ENCODE results near the gene ALDH1A2. TPM values are rescaled to one million over a fixed set of nuclear protein-coding genes. Genes with fewer than 3 reads are reported as not detected.

ALDH1A2 gene
- polyA plus RNA-seq, 3 donors, result 0.41 to 5.1 (median 3.4) TPM

GRCh38 chr15:57962887-57963286, 102.6 kb downstream of the ALDH1A2 start:
- Histone ChIP-seq H3K27me3 (ENCODE audit: control insufficient read depth in 2 of 2, insufficient read depth in 2 of 2, low read length in 2 of 2) (peaks cover 0 to 2% of the 10 kb centered on the region in 2 donors), H4K20me1 (ENCODE audit: insufficient read depth, low read length) (no peaks in the 10 kb centered on the region), H3K36me3 (replicated peaks in 1 of 2; ENCODE audit: control insufficient read depth in 1 of 2, insufficient read depth in 2 of 2, low read length in 2 of 2) (no peaks in the 10 kb centered on the region), H2AFZ (ENCODE audit: insufficient read depth, low read depth, low read length, poor library complexity, severe bottlenecking) (no peak overlapping the region), H3K9ac (ENCODE audit: insufficient read depth, low read length, poor library complexity, severe bottlenecking) (no peak overlapping the region), H3K4me1 (ENCODE audit: control insufficient read depth in 1 of 2, insufficient read depth in 2 of 2, low read length in 2 of 2) (no peaks in the 10 kb centered on the region), H3K9me3 (replicated peaks in 1 of 2; ENCODE audit: control insufficient read depth in 1 of 2, insufficient read depth in 1 of 2, low read length in 2 of 2) (no peaks in the 10 kb centered on the region), H3K27ac (ENCODE audit: low read depth in 1 of 2, low read length in 2 of 2) (no peak overlapping the region), H3K4me2 (replicated peaks; ENCODE audit: extremely low read depth, low read length, poor library complexity, severe bottlenecking) (no peak overlapping the region), H3K4me3 (replicated peaks in 1 of 3; ENCODE audit: low read depth in 2 of 3, low read length in 3 of 3) (no peak overlapping the region), H3K79me2 (ENCODE audit: insufficient read depth, low read length) (no peaks in the 10 kb centered on the region)
- Mint-ChIP-seq H3K4me1 (no peaks in the 10 kb centered on the region), H3K36me3 (no peaks in the 10 kb centered on the region), H3K27ac (no peak overlapping the region), H3K4me3 (no peak overlapping the region), H3K9me3 (no peaks in the 10 kb centered on the region), H3K27me3 (ENCODE audit: low read depth in 3 of 3) (peaks cover 3 to 17% (median 3%) of the 10 kb centered on the region in 3 donors)
- WGBS (ENCODE audit: insufficient coverage), result 40% methylated on average over 2 of the region's 4 CpGs
- TF ChIP-seq, protein P1, sequence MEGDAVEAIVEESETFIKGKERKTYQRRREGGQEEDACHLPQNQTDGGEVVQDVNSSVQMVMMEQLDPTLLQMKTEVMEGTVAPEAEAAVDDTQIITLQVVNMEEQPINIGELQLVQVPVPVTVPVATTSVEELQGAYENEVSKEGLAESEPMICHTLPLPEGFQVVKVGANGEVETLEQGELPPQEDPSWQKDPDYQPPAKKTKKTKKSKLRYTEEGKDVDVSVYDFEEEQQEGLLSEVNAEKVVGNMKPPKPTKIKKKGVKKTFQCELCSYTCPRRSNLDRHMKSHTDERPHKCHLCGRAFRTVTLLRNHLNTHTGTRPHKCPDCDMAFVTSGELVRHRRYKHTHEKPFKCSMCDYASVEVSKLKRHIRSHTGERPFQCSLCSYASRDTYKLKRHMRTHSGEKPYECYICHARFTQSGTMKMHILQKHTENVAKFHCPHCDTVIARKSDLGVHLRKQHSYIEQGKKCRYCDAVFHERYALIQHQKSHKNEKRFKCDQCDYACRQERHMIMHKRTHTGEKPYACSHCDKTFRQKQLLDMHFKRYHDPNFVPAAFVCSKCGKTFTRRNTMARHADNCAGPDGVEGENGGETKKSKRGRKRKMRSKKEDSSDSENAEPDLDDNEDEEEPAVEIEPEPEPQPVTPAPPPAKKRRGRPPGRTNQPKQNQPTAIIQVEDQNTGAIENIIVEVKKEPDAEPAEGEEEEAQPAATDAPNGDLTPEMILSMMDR (IDR thresholded peaks at IDR 0.05), result no peak
- peak in 1 of 3 donors; percentile 16 for DNase-seq
- intact Hi-C loops (cut with micrococcal nuclease), result no loop called here

GRCh38 chr15:57961919-57962318, 103.6 kb downstream of the ALDH1A2 start:
- no peak for DNase-seq
- no peak overlapping the region for H3K4me3 ChIP-seq (replicated peaks in 1 of 3; ENCODE audit: low read depth in 2 of 3, low read length in 3 of 3)
- no peaks in the 10 kb centered on the region for H3K36me3 Mint-ChIP-seq
- no peaks in the 10 kb centered on the region for H3K36me3 ChIP-seq (replicated peaks in 1 of 2; ENCODE audit: control insufficient read depth in 1 of 2, insufficient read depth in 2 of 2, low read length in 2 of 2)
- 100% methylated on average over 3 of the region's 4 CpGs for WGBS (ENCODE audit: insufficient coverage)
- H3K27ac ChIP-seq (ENCODE audit: low read depth in 1 of 2, low read length in 2 of 2), result no peak overlapping the region
- no peak overlapping the region for H2AFZ ChIP-seq (ENCODE audit: insufficient read depth, low read depth, low read length, poor library complexity, severe bottlenecking)
- no peaks in the 10 kb centered on the region for H3K9me3 ChIP-seq (replicated peaks in 1 of 2; ENCODE audit: control insufficient read depth in 1 of 2, insufficient read depth in 1 of 2, low read length in 2 of 2)
- H4K20me1 ChIP-seq (ENCODE audit: insufficient read depth, low read length), result no peaks in the 10 kb centered on the region
- H3K4me2 ChIP-seq (replicated peaks; ENCODE audit: extremely low read depth, low read length, poor library complexity, severe bottlenecking), result no peak overlapping the region
- TF ChIP-seq, protein P1 (IDR thresholded peaks at IDR 0.05), result no peak
- no peak overlapping the region for H3K4me3 Mint-ChIP-seq
- peaks cover 0 to 2% of the 10 kb centered on the region in 2 donors for H3K27me3 ChIP-seq (ENCODE audit: control insufficient read depth in 2 of 2, insufficient read depth in 2 of 2, low read length in 2 of 2)
- no peaks in the 10 kb centered on the region for H3K4me1 ChIP-seq (ENCODE audit: control insufficient read depth in 1 of 2, insufficient read depth in 2 of 2, low read length in 2 of 2)
- no peaks in the 10 kb centered on the region for H3K79me2 ChIP-seq (ENCODE audit: insufficient read depth, low read length)
- H3K27me3 Mint-ChIP-seq (ENCODE audit: low read depth in 3 of 3), result peaks cover 2 to 20% (median 3%) of the 10 kb centered on the region in 3 donors
- no peaks in the 10 kb centered on the region for H3K4me1 Mint-ChIP-seq
- intact Hi-C loops (cut with micrococcal nuclease), result no loop called here
- H3K27ac Mint-ChIP-seq, result no peak overlapping the region
- H3K9me3 Mint-ChIP-seq, result no peaks in the 10 kb centered on the region
- no peak overlapping the region for H3K9ac ChIP-seq (ENCODE audit: insufficient read depth, low read length, poor library complexity, severe bottlenecking)

All from CD14-positive monocyte (primary cell).